HEK293T (cell line): ENCODE data around the gene ARL3.
"Not testable (repeated sequence)": the region's sequence is repeated elsewhere in the genome, so short reads cannot be mapped to it uniquely, and the experiment has no call there.

Source experiments
- CTBP1 ChIP-seq: fragments of 450-650 bp; IDR thresholded peaks from 2 replicates; pipeline ENCODE4 v1.6.1; 2016; ENCODE audit warnings: borderline replicate concordance
- LEF1 ChIP-seq: fragments of 450-650 bp; IDR thresholded peaks from 2 replicates; pipeline ENCODE4 v1.6.1; 2017; ENCODE audit warnings: mild to moderate bottlenecking, borderline replicate concordance
- SP1 ChIP-seq: fragments of 450-650 bp; IDR thresholded peaks from 2 replicates; pipeline ENCODE4 v1.6.1; 2017
- TARDBP ChIP-seq: fragments of 450-650 bp; IDR thresholded peaks from 2 replicates; pipeline ENCODE4 v1.6.1; 2016

- not testable (repeated sequence) for TF ChIP-seq TARDBP, SP1, LEF1, CTBP1
Observed at GRCh38 chr10:102742313-102742712, 28.1 kb upstream of the ARL3 start.
